ENCODE measurements around the gene IZUMO2.

DNA sequence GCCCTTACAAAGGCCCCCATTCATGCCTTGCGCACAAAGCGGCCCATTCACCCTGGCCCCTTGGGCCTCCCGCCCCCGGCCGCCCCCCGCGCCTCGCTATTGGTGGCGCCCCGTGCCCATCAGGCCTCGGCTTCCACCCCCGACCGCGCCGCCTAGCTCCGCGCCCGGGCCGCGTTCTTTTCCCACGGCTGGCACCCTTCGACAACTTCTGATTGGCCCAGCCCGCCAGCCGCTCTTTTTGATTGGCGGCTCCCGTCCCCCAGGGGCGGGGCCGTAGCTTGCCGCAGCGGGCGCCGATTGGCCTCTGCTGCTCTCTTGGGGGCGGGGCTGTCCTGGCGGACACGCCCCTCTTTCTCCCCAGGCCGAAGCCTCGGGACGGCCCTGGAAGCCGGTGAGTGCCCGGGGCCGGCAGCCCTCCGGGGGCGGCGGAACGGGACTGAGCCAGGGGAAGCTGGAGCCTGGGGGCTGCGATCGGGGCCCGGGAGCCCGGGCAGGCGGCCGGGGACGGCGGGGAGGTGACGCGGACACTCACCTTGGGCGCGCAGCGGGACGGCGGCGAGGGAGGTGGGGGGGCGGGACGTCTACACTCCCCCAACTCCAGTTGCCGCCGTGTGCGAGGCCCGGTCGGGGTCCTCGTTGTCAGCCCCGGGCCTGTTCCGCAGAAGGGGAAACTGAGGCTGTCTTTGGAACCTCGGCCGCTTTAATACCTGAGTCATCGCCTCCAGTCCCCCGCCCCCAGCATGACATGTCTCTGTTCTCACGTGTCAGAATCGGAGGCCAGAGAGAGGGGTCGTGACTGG is 40.4 kb upstream of the IZUMO2 start, which contains the start of gene MYH14:
- no peak for TF ChIP-seq CEBPB (IDR thresholded peaks at IDR 0.05)
- TF ChIP-seq ZBTB7A (IDR thresholded peaks at IDR 0.05; ENCODE audit: low read depth), result no peak; the same call in 1 of the 2 replicates
- no peak for TF ChIP-seq RAD21 (IDR thresholded peaks at IDR 0.05; ENCODE audit: low read depth)
- no peak for TF ChIP-seq YY1 (IDR thresholded peaks at IDR 0.05; ENCODE audit: low read depth)
- TF ChIP-seq NFIC (IDR thresholded peaks at IDR 0.05), result no peak
- TF ChIP-seq TEAD4 (IDR thresholded peaks at IDR 0.05), result no peak
- TF ChIP-seq EGR1 (IDR thresholded peaks at IDR 0.05), result peak; percentile 46; the same call in 1 of the 2 replicates
- TF ChIP-seq FOXM1 (IDR thresholded peaks at IDR 0.05; ENCODE audit: borderline replicate concordance, low read depth), result no peak
- TF ChIP-seq TAF1 (IDR thresholded peaks at IDR 0.05; ENCODE audit: low read depth), result peak; percentile 65
- TF ChIP-seq, protein P1, sequence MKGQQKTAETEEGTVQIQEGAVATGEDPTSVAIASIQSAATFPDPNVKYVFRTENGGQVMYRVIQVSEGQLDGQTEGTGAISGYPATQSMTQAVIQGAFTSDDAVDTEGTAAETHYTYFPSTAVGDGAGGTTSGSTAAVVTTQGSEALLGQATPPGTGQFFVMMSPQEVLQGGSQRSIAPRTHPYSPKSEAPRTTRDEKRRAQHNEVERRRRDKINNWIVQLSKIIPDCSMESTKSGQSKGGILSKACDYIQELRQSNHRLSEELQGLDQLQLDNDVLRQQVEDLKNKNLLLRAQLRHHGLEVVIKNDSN (IDR thresholded peaks at IDR 0.05), result no peak
- no peak for TF ChIP-seq CREB1 (IDR thresholded peaks at IDR 0.05; ENCODE audit: low read depth)
- TF ChIP-seq, protein P2, sequence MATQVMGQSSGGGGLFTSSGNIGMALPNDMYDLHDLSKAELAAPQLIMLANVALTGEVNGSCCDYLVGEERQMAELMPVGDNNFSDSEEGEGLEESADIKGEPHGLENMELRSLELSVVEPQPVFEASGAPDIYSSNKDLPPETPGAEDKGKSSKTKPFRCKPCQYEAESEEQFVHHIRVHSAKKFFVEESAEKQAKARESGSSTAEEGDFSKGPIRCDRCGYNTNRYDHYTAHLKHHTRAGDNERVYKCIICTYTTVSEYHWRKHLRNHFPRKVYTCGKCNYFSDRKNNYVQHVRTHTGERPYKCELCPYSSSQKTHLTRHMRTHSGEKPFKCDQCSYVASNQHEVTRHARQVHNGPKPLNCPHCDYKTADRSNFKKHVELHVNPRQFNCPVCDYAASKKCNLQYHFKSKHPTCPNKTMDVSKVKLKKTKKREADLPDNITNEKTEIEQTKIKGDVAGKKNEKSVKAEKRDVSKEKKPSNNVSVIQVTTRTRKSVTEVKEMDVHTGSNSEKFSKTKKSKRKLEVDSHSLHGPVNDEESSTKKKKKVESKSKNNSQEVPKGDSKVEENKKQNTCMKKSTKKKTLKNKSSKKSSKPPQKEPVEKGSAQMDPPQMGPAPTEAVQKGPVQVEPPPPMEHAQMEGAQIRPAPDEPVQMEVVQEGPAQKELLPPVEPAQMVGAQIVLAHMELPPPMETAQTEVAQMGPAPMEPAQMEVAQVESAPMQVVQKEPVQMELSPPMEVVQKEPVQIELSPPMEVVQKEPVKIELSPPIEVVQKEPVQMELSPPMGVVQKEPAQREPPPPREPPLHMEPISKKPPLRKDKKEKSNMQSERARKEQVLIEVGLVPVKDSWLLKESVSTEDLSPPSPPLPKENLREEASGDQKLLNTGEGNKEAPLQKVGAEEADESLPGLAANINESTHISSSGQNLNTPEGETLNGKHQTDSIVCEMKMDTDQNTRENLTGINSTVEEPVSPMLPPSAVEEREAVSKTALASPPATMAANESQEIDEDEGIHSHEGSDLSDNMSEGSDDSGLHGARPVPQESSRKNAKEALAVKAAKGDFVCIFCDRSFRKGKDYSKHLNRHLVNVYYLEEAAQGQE (IDR thresholded peaks at IDR 0.05; ENCODE audit: low read depth), result no peak

Data from Ishikawa (cell line).